A673 (cell line): Measurements from ENCODE around the gene INPP5B.

ENCODE experiments used
- CTCF ChIP-seq: fragments of 300-800, 200-600 bp; sonication (generic); conservative IDR thresholded peaks from 2 replicates; pipeline ENCODE4 v1.5.1; 2017; ENCODE audit warnings: low read depth, mild to moderate bottlenecking, antibody characterized with exemption, low read length, moderate library complexity, mixed read lengths
- EZH2 ChIP-seq: fragments of 200-600 bp; sonication (generic); IDR thresholded peaks from 2 replicates; pipeline ENCODE4 v1.6.1; 2017; ENCODE audit warnings: borderline replicate concordance, low read depth, mild to moderate bottlenecking, mixed read lengths, antibody characterized with exemption, low read length; ENCODE audit not compliant: poor library complexity, severe bottlenecking

GRCh38 chr1:37901191-37901892, 45.5 kb downstream of the INPP5B start:
- TF ChIP-seq CTCF (no peak), EZH2 (no peak)
